GM12878 (cell line): Measurements from ENCODE around the gene CDHR5.

Experiments
- CTCF ChIP-seq, 3 experiments: IDR thresholded peaks in 2 of 3; conservative IDR thresholded peaks in 1 of 3; 2 replicates each; pipeline ENCODE4 v1.5.1; 2011; ENCODE audit warnings: low read depth in 3 of 3, low read length in 3 of 3, mild to moderate bottlenecking in 3 of 3, control low read depth in 2 of 3, moderate library complexity in 2 of 3, inconsistent platforms in 1 of 3, mixed read lengths in 1 of 3; ENCODE audit not compliant: control insufficient read depth in 2 of 3, insufficient read depth in 1 of 3; ENCODE audit errors: extremely low read depth in 1 of 3
- JUND ChIP-seq: IDR thresholded peaks from 2 replicates; pipeline ENCODE4 v1.6.1; 2012; ENCODE audit warnings: low read depth, mild to moderate bottlenecking, low read length, improper control_type of control experiment, moderate library complexity
- YY1 ChIP-seq: IDR thresholded peaks from 2 replicates; pipeline ENCODE4 v1.6.1; 2011; ENCODE audit warnings: low read depth, mild to moderate bottlenecking, low read length

GRCh38 chr11:607971-608659 is 16.6 kb downstream of the CDHR5 start:
- TF ChIP-seq YY1 (no peak), CTCF (IDR thresholded peaks at IDR 0.05 in 2 of 3, conservative IDR thresholded peaks at IDR 0.05 in 1 of 3; ENCODE audit: control insufficient read depth in 2 of 3, extremely low read depth in 1 of 3, insufficient read depth in 1 of 3, low read depth in 3 of 3, low read length in 3 of 3) (no peak), JUND (no peak)
